Choroid plexus epithelial cell (primary cell): Measurements from ENCODE around the gene ALDOC.

ENCODE experiments used
- DNase-seq: peaks from one replicate; pipeline ENCODE4 v3.0.0-alpha.2; 2010; ENCODE audit warnings: low read depth
- H3K4me3 ChIP-seq: 2 replicates; pipeline ENCODE4 v1.5.1; 2011; ENCODE audit warnings: low read depth, mild to moderate bottlenecking, control low read depth, low read length, moderate library complexity
- CTCF ChIP-seq: conservative IDR thresholded peaks from 2 replicates; pipeline ENCODE4 v1.5.1; 2011; ENCODE audit warnings: low read depth, mild to moderate bottlenecking, control low read depth, inconsistent platforms, low read length, moderate library complexity

The ALDOC gene

GRCh38 chr17:28571361-28572122 lies 5.2 kb downstream of the ALDOC start, which contains the start of gene PIGS:
PIGS (minus strand) TSS chr17:28571524; CDS start chr17:28571496, 28 bp downstream.
- DNase-seq, result peak; percentile 92
- TF ChIP-seq CTCF, result no peak
- H3K4me3 ChIP-seq, result peak within 1 kb of the TSS; percentile 94

DNA sequence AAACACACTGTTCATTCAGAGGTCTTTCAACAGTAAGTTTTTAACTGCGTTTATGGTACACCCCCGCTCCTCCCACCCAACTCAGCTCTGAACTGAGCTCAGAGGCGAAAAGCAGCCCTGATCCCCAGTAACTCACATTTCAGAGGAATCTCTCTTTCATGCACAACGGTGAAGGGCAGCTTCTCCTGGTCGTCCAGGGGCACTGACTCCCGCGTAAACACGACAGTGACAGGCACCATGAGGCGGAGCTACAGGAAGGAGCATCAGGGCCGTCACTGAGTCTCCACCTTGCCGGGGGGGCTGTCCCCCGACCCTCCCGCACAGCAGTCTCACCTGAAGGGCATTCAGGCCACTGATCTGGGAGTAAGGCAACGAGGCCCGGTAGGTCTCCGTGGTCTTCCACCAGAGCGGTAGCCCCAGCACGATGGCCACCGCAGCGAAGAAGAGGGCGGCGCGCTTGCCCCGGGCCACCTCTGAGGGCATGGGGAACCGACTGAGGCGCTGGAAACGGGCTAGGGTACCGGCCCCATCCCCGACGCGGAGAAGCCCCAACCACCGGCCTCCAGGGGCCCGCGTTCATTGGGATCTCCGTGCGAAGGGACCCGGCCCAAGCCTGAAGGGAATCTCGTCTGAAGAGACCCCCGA lies 5.9 kb downstream of the ALDOC start:
- TF ChIP-seq CTCF, result no peak
- DNase-seq, result no peak

GRCh38 chr17:28569446-28569845 lies 7.2 kb downstream of the ALDOC start:
- no peak for TF ChIP-seq CTCF
- DNase-seq, result no peak

More for the DNA sequence above, 5.9 kb downstream of the ALDOC start:
- H3K4me3 ChIP-seq, result peak overlapping the region; percentile 94

DNA sequence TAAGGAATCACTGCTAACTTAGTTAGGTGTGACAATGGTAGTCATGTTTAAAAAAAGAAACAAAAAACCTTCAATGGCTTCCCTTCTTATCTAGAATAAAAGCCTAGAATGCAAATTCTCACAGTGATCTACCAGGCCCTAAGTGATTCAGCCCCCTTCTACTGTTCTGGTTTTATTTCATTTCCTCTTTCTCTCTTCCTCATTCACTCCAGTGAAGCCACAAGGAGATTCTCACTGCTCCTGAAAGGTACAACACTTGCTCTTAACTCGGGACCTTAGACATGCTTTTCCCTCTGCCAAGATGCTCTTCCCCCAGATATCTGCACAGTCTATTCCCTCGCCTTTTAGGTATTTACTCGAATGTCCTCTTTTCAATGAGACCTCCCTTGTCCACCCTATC lies 9.1 kb downstream of the ALDOC start:
- no peak for DNase-seq
- no peak overlapping the region for H3K4me3 ChIP-seq
- no peak for TF ChIP-seq CTCF

More at GRCh38 chr17:28569446-28569845, 7.2 kb downstream of the ALDOC start:
- H3K4me3 ChIP-seq, result no peak overlapping the region

DNA sequence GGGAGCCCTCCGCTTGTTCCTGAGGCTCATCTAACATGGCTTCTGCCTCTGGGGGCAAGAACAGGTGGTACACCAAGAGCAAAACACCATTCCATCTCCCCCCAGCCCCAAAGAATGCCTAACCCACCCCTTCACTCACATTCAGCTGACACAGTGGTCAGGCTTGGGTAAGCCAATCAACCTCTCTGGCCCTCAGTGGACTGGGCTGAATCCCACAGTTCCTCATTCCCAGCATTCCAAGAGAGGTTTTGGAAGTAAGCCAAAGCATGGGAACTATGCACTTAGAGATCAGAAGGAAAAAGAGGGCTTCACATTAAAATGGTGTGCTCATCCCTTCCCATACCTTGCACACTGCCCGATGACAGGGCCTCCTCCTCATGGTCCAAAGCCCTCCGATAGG lies 13.2 kb downstream of the ALDOC start:
- no peak overlapping the region for H3K4me3 ChIP-seq
- TF ChIP-seq CTCF, result no peak
- peak; percentile 70 for DNase-seq

GRCh38 chr17:28555022-28555421 lies 21.7 kb downstream of the ALDOC start:
- H3K4me3 ChIP-seq, result no peak overlapping the region
- DNase-seq, result no peak
- TF ChIP-seq CTCF, result no peak
